ENCODE results near the gene COL2A1.

The COL2A1 gene

GRCh38 chr12:48029491-48030172 is 25.4 kb upstream of the COL2A1 start:
- no peak for DNase-seq

GRCh38 chr12:48028541-48029431 is 24.5 kb upstream of the COL2A1 start:
- no peak for DNase-seq

DNA sequence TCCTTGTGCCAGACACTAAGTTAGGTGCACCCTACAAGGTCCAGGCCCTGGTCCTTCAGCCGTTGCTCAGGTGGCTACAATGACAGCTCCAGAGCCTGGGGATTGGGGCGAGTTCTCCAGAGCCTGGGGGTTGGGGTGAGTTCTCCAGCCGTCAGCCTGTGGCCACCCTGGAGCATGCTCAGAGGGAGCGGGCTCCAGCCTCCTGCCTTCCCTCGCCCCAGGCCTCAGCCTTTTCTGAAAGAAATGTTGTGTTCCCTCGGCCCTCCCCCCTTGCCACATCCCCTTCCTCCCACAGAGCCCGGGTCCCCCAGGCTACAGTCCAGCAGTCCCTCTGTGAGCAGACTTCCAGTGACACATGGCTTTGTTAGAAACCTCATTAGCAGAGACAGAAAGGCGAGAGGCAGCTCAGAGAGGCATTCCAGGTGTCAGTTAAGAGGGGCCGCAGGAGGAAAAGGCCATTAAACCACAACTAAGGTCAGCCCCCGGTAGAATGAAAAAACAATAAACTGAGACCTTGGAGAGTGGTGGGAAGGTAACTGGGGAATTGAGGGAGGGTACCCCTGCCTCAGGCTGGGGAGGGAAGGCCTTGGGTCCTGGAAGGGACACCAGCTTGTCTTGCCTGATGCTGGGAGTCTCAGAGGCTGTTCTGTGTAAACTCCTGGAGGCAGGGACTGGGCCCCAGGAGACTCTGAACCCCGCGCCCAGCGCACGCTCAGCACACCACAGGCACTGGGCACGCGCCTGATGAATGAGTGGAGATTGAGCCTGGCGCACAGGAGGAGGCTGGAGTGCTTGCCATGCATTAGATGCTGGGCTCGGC is 23.1 kb upstream of the COL2A1 start:
- no peak for DNase-seq

DNA sequence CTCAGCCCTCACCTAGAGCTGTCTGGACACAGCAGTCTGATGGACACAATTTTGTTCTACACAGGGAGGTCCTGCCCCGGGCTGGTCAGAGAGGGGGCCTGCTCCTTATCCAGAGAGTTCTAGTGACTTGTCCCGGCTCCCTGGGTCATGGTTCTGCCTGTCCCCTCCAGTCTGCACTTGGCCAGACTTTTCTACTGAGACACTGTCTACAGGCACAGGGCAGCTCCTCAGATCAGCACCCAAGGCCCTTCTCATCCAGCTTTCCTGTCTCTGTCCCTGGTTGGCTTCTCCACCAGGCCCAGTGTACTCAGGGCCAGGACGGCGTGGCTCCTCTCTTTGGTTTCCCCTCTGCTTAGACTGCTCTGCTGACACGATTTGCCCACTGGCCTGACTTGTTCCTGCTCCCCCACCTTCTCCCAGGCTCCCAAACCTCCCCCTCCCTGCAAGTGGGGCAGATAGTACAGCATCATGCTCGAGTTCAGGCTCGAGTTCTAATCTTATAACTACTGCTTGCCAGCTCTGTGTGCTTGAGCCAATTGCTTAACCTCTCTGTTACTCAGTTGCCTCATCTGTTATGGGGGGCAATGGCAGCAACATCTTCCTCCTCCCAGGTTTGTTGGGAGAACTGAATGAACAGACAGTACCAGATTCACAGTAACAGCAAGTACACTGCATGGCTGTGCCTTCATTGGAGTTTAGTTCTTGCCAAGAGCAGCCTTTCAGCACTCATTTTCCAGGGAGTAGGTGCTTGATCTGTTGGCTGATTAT is 22.0 kb upstream of the COL2A1 start:
- no peak for DNase-seq

GRCh38 chr12:48025281-48025680 is 21.0 kb upstream of the COL2A1 start:
- DNase-seq = no peak

DNA sequence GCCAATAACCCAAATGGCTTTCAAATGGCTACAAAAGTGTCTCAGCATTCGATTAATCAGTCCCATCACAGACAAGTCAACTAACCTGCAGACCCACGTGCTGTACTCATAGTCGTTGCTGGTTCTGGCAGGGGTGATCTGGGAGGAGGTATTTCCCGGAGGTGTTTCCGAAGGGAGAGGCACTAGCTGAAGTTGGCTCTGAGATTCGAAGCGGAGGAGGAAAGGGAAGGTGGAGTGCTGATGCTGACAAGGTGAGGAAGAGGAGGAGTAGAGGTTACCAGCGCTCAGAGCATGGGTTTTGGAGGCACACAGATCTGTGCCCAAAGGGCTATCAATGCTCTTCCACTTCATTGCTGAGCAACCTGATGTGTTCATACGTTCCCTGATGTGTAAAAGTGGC is 20.5 kb upstream of the COL2A1 start:
- DNase-seq = no peak

GRCh38 chr12:48023386-48023785 is 19.1 kb upstream of the COL2A1 start:
- DNase-seq = no peak

DNA sequence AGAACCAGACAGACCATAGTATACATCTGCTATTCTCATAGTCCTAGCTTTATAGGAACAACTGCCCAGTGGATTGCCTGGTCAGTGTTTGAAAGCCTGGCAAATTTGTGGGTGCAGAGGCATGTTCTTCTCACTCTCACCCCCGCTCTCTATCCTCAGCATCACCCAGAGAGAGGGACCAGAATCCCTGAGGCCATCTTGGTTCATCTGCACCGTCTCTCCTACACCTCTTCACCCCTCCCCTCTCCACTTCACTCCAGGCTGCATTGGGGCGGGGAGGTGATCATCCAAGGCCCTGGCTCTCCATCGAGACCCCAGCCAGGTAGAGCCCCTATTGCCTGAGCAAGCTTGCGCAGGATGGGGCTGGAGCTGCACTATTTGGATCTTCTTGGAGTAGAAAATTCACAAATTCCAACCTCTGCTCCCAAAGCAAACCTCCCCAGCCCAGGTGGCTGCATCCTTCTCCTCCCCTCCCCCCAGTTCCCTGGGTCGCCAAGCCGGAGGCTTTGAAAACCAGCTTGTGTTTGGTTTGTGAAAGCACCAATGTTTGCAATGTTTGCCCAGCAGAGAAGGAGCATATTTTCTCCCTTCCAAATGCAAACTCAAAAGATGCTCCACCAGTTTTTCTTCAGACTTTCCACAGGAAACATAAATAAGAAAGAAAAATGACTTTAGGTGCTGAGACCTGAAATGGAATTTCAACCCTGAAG is 18.6 kb upstream of the COL2A1 start:
- no peak for DNase-seq

- no peak for DNase-seq
Measured at GRCh38 chr12:48022180-48022521, 17.9 kb upstream of the COL2A1 start.

- no peak for DNase-seq
Measured at GRCh38 chr12:48021485-48022179, 17.4 kb upstream of the COL2A1 start.

DNA sequence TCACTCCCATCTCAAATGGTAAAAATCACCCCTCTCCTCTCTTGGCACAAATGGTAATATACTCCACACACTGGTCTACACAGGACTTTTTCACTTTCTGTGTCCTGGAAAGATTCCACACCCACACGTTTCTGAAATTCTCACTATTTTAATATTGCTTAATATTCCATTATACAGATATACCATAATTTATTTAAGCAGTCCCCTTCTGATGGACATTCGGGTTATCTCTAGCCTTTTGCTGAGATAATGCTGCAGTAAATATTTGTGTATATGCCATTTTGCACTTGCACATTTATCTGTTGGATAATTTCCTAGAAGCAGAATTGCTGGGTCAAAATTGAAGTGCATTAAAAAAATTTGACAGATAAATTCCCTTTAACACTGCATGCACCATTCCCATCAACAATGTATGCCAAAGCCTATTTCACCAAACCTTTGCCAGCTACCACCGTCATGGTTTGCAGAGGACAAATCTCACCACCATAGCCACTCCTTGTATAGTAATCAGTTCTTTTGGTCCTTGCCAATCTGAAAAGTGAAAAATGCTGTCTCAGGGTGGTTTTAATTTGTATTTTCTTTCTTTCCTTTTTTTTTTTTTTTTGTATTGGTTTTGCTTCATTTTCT is 15.5 kb upstream of the COL2A1 start:
- no peak for DNase-seq

GRCh38 chr12:48018618-48018995 is 14.3 kb upstream of the COL2A1 start:
- no peak for DNase-seq

DNA sequence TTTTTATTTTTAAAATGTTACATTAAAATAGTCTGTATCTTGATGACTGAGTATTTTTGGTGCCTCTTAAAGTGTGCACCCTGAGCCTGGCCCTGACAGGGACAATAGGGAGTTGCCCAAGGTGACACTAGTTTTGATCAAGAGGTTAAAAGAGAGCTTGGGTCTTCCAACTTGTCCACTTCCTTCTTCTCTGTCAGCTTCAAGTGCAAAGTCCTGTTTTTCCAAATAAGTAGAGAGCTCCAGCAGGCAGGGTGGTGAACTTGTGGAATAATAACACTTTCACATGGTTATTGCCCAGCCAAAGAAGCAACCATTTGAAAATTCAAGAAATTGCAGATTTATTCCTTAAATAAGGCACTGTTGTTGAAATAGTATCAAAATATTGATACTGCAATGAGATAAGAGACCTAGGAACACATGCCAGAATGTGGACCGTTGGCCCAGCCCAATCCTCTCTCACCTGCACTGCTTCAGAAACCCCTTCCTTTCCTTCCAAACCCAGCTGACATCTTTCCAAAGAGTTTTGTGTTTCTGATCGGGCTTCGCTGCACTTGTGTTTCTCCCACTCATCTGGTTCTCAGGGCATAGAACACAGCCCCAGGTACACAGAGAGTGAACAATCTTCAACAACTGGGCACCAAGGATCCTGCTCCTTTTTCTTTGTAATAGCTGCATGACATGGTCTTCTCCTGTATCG is 13.8 kb upstream of the COL2A1 start:
- DNase-seq = no peak

DNA sequence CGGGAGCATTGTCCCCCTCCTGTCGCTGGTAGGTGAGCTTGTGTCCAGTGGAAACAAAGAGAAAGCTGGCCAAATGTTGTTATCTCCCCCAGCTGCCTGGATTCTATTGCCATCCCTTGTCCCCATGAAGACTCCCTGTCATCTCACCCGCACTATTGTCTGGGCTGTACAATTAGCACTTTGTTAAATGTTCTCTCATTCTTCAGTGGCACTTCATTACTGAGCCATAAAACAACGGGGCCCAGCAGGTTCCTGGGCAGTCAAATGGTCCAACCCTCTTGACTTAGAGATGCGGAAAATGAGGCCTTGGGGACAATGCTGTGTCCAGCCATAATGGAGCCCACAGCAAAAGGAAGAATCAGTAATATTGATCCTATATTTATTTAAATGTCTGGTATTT is 13.2 kb upstream of the COL2A1 start:
- DNase-seq = no peak

DNA sequence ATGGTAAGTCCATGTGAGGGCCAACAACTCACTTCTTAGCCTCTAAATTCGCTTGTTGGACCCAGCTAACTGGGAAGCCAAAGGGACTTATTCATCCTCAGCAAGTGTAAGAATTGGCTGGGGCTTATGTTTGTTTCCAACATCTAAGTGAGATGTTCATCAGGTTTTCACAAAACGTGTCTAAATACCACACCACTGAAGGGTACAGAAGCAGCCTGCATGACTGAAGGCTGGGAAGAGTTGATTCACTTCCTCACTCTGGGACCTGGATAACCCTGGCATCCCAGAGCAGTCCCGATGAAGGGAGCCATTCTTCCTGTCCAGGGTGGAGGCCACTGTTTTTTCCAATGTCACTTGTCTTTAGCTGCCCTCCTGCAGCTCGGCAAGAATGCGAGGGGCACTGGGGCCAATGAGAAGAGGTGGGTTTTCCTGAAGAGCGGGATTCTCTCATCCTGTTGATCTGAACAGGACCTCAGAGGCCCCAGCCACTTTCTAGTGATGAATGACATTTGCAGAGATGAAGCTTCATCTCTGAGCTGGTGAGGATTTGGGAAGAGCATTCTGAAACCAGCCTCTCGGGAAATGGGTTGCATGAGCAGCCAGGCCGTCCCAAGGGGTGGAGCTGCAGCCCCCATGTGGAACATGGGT is 12.2 kb upstream of the COL2A1 start:
- DNase-seq = no peak

- DNase-seq = no peak
Measured at GRCh38 chr12:48015954-48016353, 11.7 kb upstream of the COL2A1 start.

DNA sequence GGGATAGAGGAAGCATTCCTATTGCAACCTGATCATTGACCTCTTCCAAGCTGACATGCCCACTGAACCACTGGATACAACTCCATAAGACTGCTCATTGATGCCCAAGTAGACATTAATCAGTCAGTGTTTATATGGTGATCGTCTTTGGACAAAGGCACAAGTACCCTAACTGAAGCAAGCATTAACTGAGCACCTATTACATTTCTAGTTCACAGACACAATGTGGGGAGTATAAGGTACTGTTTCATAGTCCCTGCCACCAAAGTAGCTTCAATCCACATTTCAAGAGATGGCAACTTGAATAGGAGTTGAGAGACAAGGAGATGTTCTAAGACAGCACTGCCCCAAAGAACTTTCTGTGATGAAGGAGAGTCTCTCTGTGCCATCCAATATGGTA is 10.9 kb upstream of the COL2A1 start:
- no peak for DNase-seq

- DNase-seq = no peak
Measured at GRCh38 chr12:48013287-48013686, 9.0 kb upstream of the COL2A1 start.

- no peak for DNase-seq
Measured at GRCh38 chr12:48012070-48012469, 7.8 kb upstream of the COL2A1 start.
